Memory B cell (primary cell): ENCODE data around the gene MDFI.

Experiments used
- ATAC-seq: fragments of 150-1000 bp; cut with Tn5 transposase; 2 replicates; pipeline ENCODE4 v1.10.0; 2021; ENCODE audit warnings: low read depth, mild to moderate bottlenecking, moderate library complexity
- DNase-seq, 2 donors: peaks; one replicate each; pipeline ENCODE4 v3.0.0; 2022; ENCODE audit warnings: low spot score in 2 of 2
- H3K27ac Mint-ChIP-seq: one replicate; pipeline ENCODE4 v1.8.0; 2022; ENCODE audit warnings: mild to moderate bottlenecking, moderate library complexity, mixed read lengths
- H3K27me3 Mint-ChIP-seq: one replicate; pipeline ENCODE4 v1.8.0; 2022; ENCODE audit warnings: mixed read lengths
- H3K36me3 Mint-ChIP-seq: one replicate; pipeline ENCODE4 v1.8.0; 2022; ENCODE audit warnings: mild to moderate bottlenecking, mixed read lengths
- H3K4me1 Mint-ChIP-seq: one replicate; pipeline ENCODE4 v1.8.0; 2022; ENCODE audit warnings: mixed read lengths
- H3K4me3 Mint-ChIP-seq: one replicate; pipeline ENCODE4 v1.8.0; 2022; ENCODE audit warnings: mild to moderate bottlenecking, moderate library complexity, mixed read lengths
- H3K9me3 Mint-ChIP-seq: one replicate; pipeline ENCODE4 v1.8.0; 2022; ENCODE audit warnings: mixed read lengths

Gene MDFI

GRCh38 chr6:41638002-41638934 is at the start of gene MDFI:
TSS of gene MDFI (plus strand) at chr6:41638468. CDS start at chr6:41638750, 282 bp downstream.
- no peak within 1 kb of the TSS for H3K27ac Mint-ChIP-seq
- ATAC-seq: no peak

GRCh38 chr6:41589223-41589622 is 49.0 kb upstream of the MDFI start:
- H3K4me1 Mint-ChIP-seq: peaks cover 2% of the 10 kb centered on the region
- DNase-seq (no peak), ATAC-seq (no peak)
- no peaks in the 10 kb centered on the region for H3K9me3 Mint-ChIP-seq
- peaks cover 14% of the 10 kb centered on the region for H3K36me3 Mint-ChIP-seq
- H3K4me3 Mint-ChIP-seq: no peak overlapping the region
- H3K27me3 Mint-ChIP-seq: no peaks in the 10 kb centered on the region
- H3K27ac Mint-ChIP-seq: no peak overlapping the region

More at GRCh38 chr6:41638002-41638934, at the start of gene MDFI:
- H3K36me3 Mint-ChIP-seq: no peaks in the 10 kb centered on the region
- H3K4me3 Mint-ChIP-seq: peak within 1 kb of the TSS; percentile 63
- peaks cover 2% of the 10 kb centered on the region for H3K4me1 Mint-ChIP-seq
- DNase-seq: peak in 1 of 2 donors; percentile 27
- peaks cover 38% of the 10 kb centered on the region for H3K27me3 Mint-ChIP-seq
- H3K9me3 Mint-ChIP-seq: no peaks in the 10 kb centered on the region

GRCh38 chr6:41589636-41590622 is 48.3 kb upstream of the MDFI start:
- peaks cover 2% of the 10 kb centered on the region for H3K4me1 Mint-ChIP-seq

GRCh38 chr6:41591122-41591521 is 47.1 kb upstream of the MDFI start:
- peaks cover 2% of the 10 kb centered on the region for H3K4me1 Mint-ChIP-seq
- no peak overlapping the region for H3K27ac Mint-ChIP-seq
- H3K9me3 Mint-ChIP-seq: no peaks in the 10 kb centered on the region
- H3K36me3 Mint-ChIP-seq: peaks cover 11% of the 10 kb centered on the region
- ATAC-seq (no peak), DNase-seq (no peak)
- H3K27me3 Mint-ChIP-seq: no peaks in the 10 kb centered on the region
- no peak overlapping the region for H3K4me3 Mint-ChIP-seq

More at GRCh38 chr6:41589636-41590622, 48.3 kb upstream of the MDFI start:
- ATAC-seq (no peak), DNase-seq (no peak)
- no peaks in the 10 kb centered on the region for H3K27me3 Mint-ChIP-seq
- H3K4me3 Mint-ChIP-seq: no peak overlapping the region
- no peaks in the 10 kb centered on the region for H3K9me3 Mint-ChIP-seq
- H3K27ac Mint-ChIP-seq: no peak overlapping the region
- H3K36me3 Mint-ChIP-seq: peaks cover 14% of the 10 kb centered on the region

GRCh38 chr6:41591859-41592502 is 46.3 kb upstream of the MDFI start:
- Mint-ChIP-seq H3K27ac (no peak overlapping the region), H3K27me3 (no peaks in the 10 kb centered on the region), H3K4me3 (no peak overlapping the region), H3K4me1 (peaks cover 2% of the 10 kb centered on the region), H3K9me3 (no peaks in the 10 kb centered on the region), H3K36me3 (peaks cover 12% of the 10 kb centered on the region)
- ATAC-seq (peak; percentile 82), DNase-seq (peak; percentile 85 to 86)

GRCh38 chr6:41593406-41593805 is 44.9 kb upstream of the MDFI start:
- peaks cover 2% of the 10 kb centered on the region for H3K4me1 Mint-ChIP-seq
- no peak for ATAC-seq
- no peak overlapping the region for H3K4me3 Mint-ChIP-seq
- peaks cover 11% of the 10 kb centered on the region for H3K36me3 Mint-ChIP-seq
- H3K9me3 Mint-ChIP-seq: no peaks in the 10 kb centered on the region
- no peak overlapping the region for H3K27ac Mint-ChIP-seq
- no peak for DNase-seq
- no peaks in the 10 kb centered on the region for H3K27me3 Mint-ChIP-seq

GRCh38 chr6:41593839-41594238 is 44.4 kb upstream of the MDFI start:
- Mint-ChIP-seq H3K27me3 (no peaks in the 10 kb centered on the region), H3K4me1 (peaks cover 2% of the 10 kb centered on the region), H3K9me3 (no peaks in the 10 kb centered on the region), H3K36me3 (peaks cover 9% of the 10 kb centered on the region), H3K4me3 (no peak overlapping the region), H3K27ac (no peak overlapping the region)
- ATAC-seq: no peak
- no peak for DNase-seq

GRCh38 chr6:41594326-41594725 is 43.9 kb upstream of the MDFI start:
- no peak overlapping the region for H3K27ac Mint-ChIP-seq
- no peaks in the 10 kb centered on the region for H3K9me3 Mint-ChIP-seq
- H3K36me3 Mint-ChIP-seq: peaks cover 9% of the 10 kb centered on the region
- ATAC-seq: no peak
- DNase-seq: no peak
- no peaks in the 10 kb centered on the region for H3K27me3 Mint-ChIP-seq
- no peak overlapping the region for H3K4me3 Mint-ChIP-seq
- H3K4me1 Mint-ChIP-seq: peaks cover 2% of the 10 kb centered on the region

GRCh38 chr6:41594766-41595165 is 43.5 kb upstream of the MDFI start:
- H3K9me3 Mint-ChIP-seq: no peaks in the 10 kb centered on the region
- ATAC-seq (no peak), DNase-seq (no peak)
- H3K27me3 Mint-ChIP-seq: no peaks in the 10 kb centered on the region
- H3K4me1 Mint-ChIP-seq: peaks cover 2% of the 10 kb centered on the region
- H3K27ac Mint-ChIP-seq: peak overlapping the region; percentile 56
- H3K4me3 Mint-ChIP-seq: no peak overlapping the region
- H3K36me3 Mint-ChIP-seq: peaks cover 9% of the 10 kb centered on the region

- H3K4me3 Mint-ChIP-seq: no peak overlapping the region
- H3K36me3 Mint-ChIP-seq: peaks cover 9% of the 10 kb centered on the region
- H3K27me3 Mint-ChIP-seq: no peaks in the 10 kb centered on the region
- peaks cover 2% of the 10 kb centered on the region for H3K4me1 Mint-ChIP-seq
- H3K9me3 Mint-ChIP-seq: no peaks in the 10 kb centered on the region
- H3K27ac Mint-ChIP-seq: peak overlapping the region; percentile 56
- ATAC-seq: no peak
- no peak for DNase-seq
Measured at GRCh38 chr6:41595166-41595565, 43.1 kb upstream of the MDFI start.

GRCh38 chr6:41596096-41596685 is 42.1 kb upstream of the MDFI start:
- H3K9me3 Mint-ChIP-seq: no peaks in the 10 kb centered on the region
- H3K27ac Mint-ChIP-seq: no peak overlapping the region
- no peak for ATAC-seq
- no peaks in the 10 kb centered on the region for H3K27me3 Mint-ChIP-seq
- DNase-seq: no peak
- peaks cover 4% of the 10 kb centered on the region for H3K36me3 Mint-ChIP-seq
- H3K4me1 Mint-ChIP-seq: peaks cover 2% of the 10 kb centered on the region
- H3K4me3 Mint-ChIP-seq: no peak overlapping the region

GRCh38 chr6:41596807-41597206 is 41.5 kb upstream of the MDFI start:
- no peak for ATAC-seq

GRCh38 chr6:41597246-41598000 is 40.8 kb upstream of the MDFI start:
- H3K36me3 Mint-ChIP-seq: peaks cover 4% of the 10 kb centered on the region
- ATAC-seq: no peak
- H3K9me3 Mint-ChIP-seq: no peaks in the 10 kb centered on the region
- no peak overlapping the region for H3K27ac Mint-ChIP-seq
- no peak for DNase-seq
- H3K4me3 Mint-ChIP-seq: no peak overlapping the region
- no peaks in the 10 kb centered on the region for H3K27me3 Mint-ChIP-seq
- no peaks in the 10 kb centered on the region for H3K4me1 Mint-ChIP-seq

More at GRCh38 chr6:41596807-41597206, 41.5 kb upstream of the MDFI start:
- no peak overlapping the region for H3K27ac Mint-ChIP-seq
- no peak overlapping the region for H3K4me3 Mint-ChIP-seq
- peaks cover 4% of the 10 kb centered on the region for H3K36me3 Mint-ChIP-seq
- no peaks in the 10 kb centered on the region for H3K27me3 Mint-ChIP-seq
- no peaks in the 10 kb centered on the region for H3K9me3 Mint-ChIP-seq
- peaks cover 2% of the 10 kb centered on the region for H3K4me1 Mint-ChIP-seq
- no peak for DNase-seq
